Osteocyte (in vitro differentiated cells): ENCODE data around the gene MTERF4. TPM values are rescaled to one million over a fixed set of nuclear protein-coding genes. Genes with fewer than 3 reads are reported as not detected.

Experiments
- DNase-seq: peaks from one replicate; pipeline ENCODE4 v3.0.0; 2021; ENCODE audit warnings: mixed read lengths; ENCODE audit not compliant: unreplicated experiment; ENCODE audit errors: extremely low spot score
- H3K27ac Mint-ChIP-seq: one replicate; pipeline ENCODE4 v1.8.0; 2021; ENCODE audit warnings: mild to moderate bottlenecking, mixed read lengths; ENCODE audit not compliant: unreplicated experiment
- H3K27me3 Mint-ChIP-seq: one replicate; pipeline ENCODE4 v1.8.0; 2021; ENCODE audit warnings: mixed read lengths; ENCODE audit not compliant: unreplicated experiment
- H3K36me3 Mint-ChIP-seq: one replicate; pipeline ENCODE4 v1.8.0; 2021; ENCODE audit warnings: mixed read lengths; ENCODE audit not compliant: unreplicated experiment
- H3K4me1 Mint-ChIP-seq: one replicate; pipeline ENCODE4 v1.8.0; 2021; ENCODE audit warnings: mixed read lengths; ENCODE audit not compliant: unreplicated experiment
- H3K4me3 Mint-ChIP-seq: one replicate; pipeline ENCODE4 v1.8.0; 2021; ENCODE audit warnings: mild to moderate bottlenecking, moderate library complexity, mixed read lengths; ENCODE audit not compliant: unreplicated experiment
- H3K9me3 Mint-ChIP-seq: one replicate; pipeline ENCODE4 v1.8.0; 2021; ENCODE audit warnings: mixed read lengths; ENCODE audit not compliant: unreplicated experiment
- CTCF ChIP-seq: fragments of 200-600 bp; sonication (generic); IDR thresholded peaks from 2 replicates; pipeline ENCODE4 v1.5.0; 2021; ENCODE audit warnings: antibody characterized with exemption, mild to moderate bottlenecking, moderate library complexity
- total RNA-seq: library from RNA; stranded (reverse); gene quantifications from 2 replicates; pipeline ENCODE4 v1.2.1, GENCODE V29; 2021

Gene MTERF4
- total RNA-seq, 1 donor from 2014 or later = 36.8 TPM

GRCh38 chr2:241133436-241133820 is 31.3 kb upstream of the MTERF4 start:
- Mint-ChIP-seq H3K4me1 (no peaks in the 10 kb centered on the region), H3K27ac (no peak overlapping the region), H3K4me3 (no peak overlapping the region), H3K36me3 (no peaks in the 10 kb centered on the region), H3K9me3 (no peaks in the 10 kb centered on the region), H3K27me3 (no peaks in the 10 kb centered on the region)
- no peak for TF ChIP-seq CTCF
- no peak for DNase-seq

- Mint-ChIP-seq H3K9me3 (no peaks in the 10 kb centered on the region), H3K27me3 (no peaks in the 10 kb centered on the region), H3K4me1 (no peaks in the 10 kb centered on the region), H3K36me3 (no peaks in the 10 kb centered on the region), H3K4me3 (no peak overlapping the region), H3K27ac (no peak overlapping the region)
- TF ChIP-seq CTCF = no peak
- DNase-seq = no peak
Observed at GRCh38 chr2:241132538-241133435, 30.7 kb upstream of the MTERF4 start.

- H3K36me3 Mint-ChIP-seq = no peaks in the 10 kb centered on the region
- H3K4me3 Mint-ChIP-seq = no peak overlapping the region
- H3K4me1 Mint-ChIP-seq = no peaks in the 10 kb centered on the region
- H3K27me3 Mint-ChIP-seq = no peaks in the 10 kb centered on the region
- no peaks in the 10 kb centered on the region for H3K9me3 Mint-ChIP-seq
- TF ChIP-seq CTCF = no peak
- DNase-seq = no peak
- H3K27ac Mint-ChIP-seq = no peak overlapping the region
Observed at GRCh38 chr2:241131531-241131930, 29.4 kb upstream of the MTERF4 start.

- Mint-ChIP-seq H3K36me3 (no peaks in the 10 kb centered on the region), H3K27me3 (no peaks in the 10 kb centered on the region), H3K4me3 (no peak overlapping the region), H3K9me3 (no peaks in the 10 kb centered on the region), H3K27ac (no peak overlapping the region), H3K4me1 (no peaks in the 10 kb centered on the region)
- TF ChIP-seq CTCF = no peak
- DNase-seq = no peak
Observed at GRCh38 chr2:241130316-241130715, 28.2 kb upstream of the MTERF4 start.

GRCh38 chr2:241129086-241129871 is 27.2 kb upstream of the MTERF4 start:
- H3K36me3 Mint-ChIP-seq = no peaks in the 10 kb centered on the region
- TF ChIP-seq CTCF = no peak
- no peaks in the 10 kb centered on the region for H3K27me3 Mint-ChIP-seq
- DNase-seq = no peak
- H3K27ac Mint-ChIP-seq = no peak overlapping the region
- H3K4me1 Mint-ChIP-seq = no peaks in the 10 kb centered on the region
- no peak overlapping the region for H3K4me3 Mint-ChIP-seq
- no peaks in the 10 kb centered on the region for H3K9me3 Mint-ChIP-seq
